PC-3 (cell line): ENCODE results near the gene GNAT2. TPM values are rescaled to one million over a fixed set of nuclear protein-coding genes. Genes with fewer than 3 reads are reported as not detected.

Source experiments
- ATAC-seq: fragments of 200-7000 bp; cut with Tn5 transposase; 2 replicates; pipeline ENCODE4 v1.9.1; 2020; ENCODE audit warnings: mild to moderate bottlenecking, moderate library complexity
- BruUV-seq: library from RNA; stranded (reverse); fragments of 400-500 nt; replicated peaks from 2 replicates; lab custom pipeline; 2021; lab: Mats Ljungman, UMichigan
- CTCF ChIA-PET: fragments of 300-600 bp; sonication (Branson Sonifier 250); formaldehyde crosslinking; loops from one replicate; lab custom pipeline; 2022; ENCODE audit warnings: antibody characterized with exemption; lab: Charles Lee
- POLR2A ChIA-PET: fragments of 300-600 bp; sonication (Branson Sonifier 250); formaldehyde crosslinking; loops from one replicate; lab custom pipeline; 2022; ENCODE audit warnings: antibody characterized with exemption; ENCODE audit not compliant: unreplicated experiment; lab: Charles Lee
- DNase-seq: peaks from one replicate; pipeline ENCODE4 v3.0.0-alpha.2; 2015
- H2AFZ ChIP-seq: fragments of 300-600 bp; sonication (generic); 2 replicates; pipeline ENCODE4 v1.6.0; 2016; ENCODE audit warnings: antibody characterized with exemption, low read length
- H3F3A ChIP-seq: fragments of 300-600 bp; sonication (generic); one replicate; pipeline ENCODE4 v1.6.0; 2017; ENCODE audit warnings: antibody characterized with exemption, low read length, control low read depth, mild to moderate bottlenecking; ENCODE audit not compliant: unreplicated experiment
- H3K27ac ChIP-seq: fragments of 300-600 bp; sonication (generic); 2 replicates; pipeline ENCODE4 v1.5.1; 2016; ENCODE audit warnings: mild to moderate bottlenecking, low read length
- H3K27me3 ChIP-seq: fragments of 300-600 bp; sonication (generic); 2 replicates; pipeline ENCODE4 v1.6.1; 2016; ENCODE audit warnings: low read length, mixed read lengths
- H3K36me3 ChIP-seq: fragments of 300-600 bp; sonication (generic); 2 replicates; pipeline ENCODE4 v1.6.1; 2016; ENCODE audit warnings: low read depth, mixed run types, low read length, mixed read lengths
- H3K4me1 ChIP-seq: fragments of 300-600 bp; sonication (generic); 2 replicates; pipeline ENCODE4 v1.5.1; 2016; ENCODE audit warnings: low read length; ENCODE audit not compliant: insufficient read depth
- H3K4me2 ChIP-seq: fragments of 300-600 bp; sonication (generic); 2 replicates; pipeline ENCODE4 v1.6.0; 2016; ENCODE audit warnings: low read length
- H3K4me3 ChIP-seq: fragments of 300-600 bp; sonication (generic); 2 replicates; pipeline ENCODE4 v1.5.1; 2016; ENCODE audit warnings: mild to moderate bottlenecking, low read length, mixed read lengths
- H3K79me2 ChIP-seq: fragments of 300-600 bp; sonication (generic); 2 replicates; pipeline ENCODE4 v1.6.1; 2017; ENCODE audit warnings: low read length, mixed read lengths
- H3K9ac ChIP-seq: fragments of 300-600 bp; sonication (generic); 2 replicates; pipeline ENCODE4 v1.6.0; 2016; ENCODE audit warnings: mild to moderate bottlenecking, low read length
- H3K9me2 ChIP-seq: fragments of 300-600 bp; sonication (generic); replicated peaks from 2 replicates; pipeline ENCODE4 v1.6.1; 2016; ENCODE audit warnings: mixed run types, low read length, mixed read lengths
- H3K9me3 ChIP-seq: fragments of 300-600 bp; sonication (generic); 2 replicates; pipeline ENCODE4 v1.6.1; 2016; ENCODE audit warnings: low read length, mixed read lengths
- H4K20me1 ChIP-seq: fragments of 300-600 bp; sonication (generic); 2 replicates; pipeline ENCODE4 v1.6.1; 2016; ENCODE audit warnings: low read length, mixed read lengths
- CTCF ChIP-seq: fragments of 300-600 bp; sonication (generic); conservative IDR thresholded peaks from 2 replicates; pipeline ENCODE4 v1.5.1; 2017; ENCODE audit warnings: antibody characterized with exemption, low read depth, mild to moderate bottlenecking, low read length
- EZH2 ChIP-seq: fragments of 300-600 bp; sonication (generic); IDR thresholded peaks from one replicate; pipeline ENCODE4 v1.6.1; 2017; ENCODE audit warnings: antibody characterized with exemption, mild to moderate bottlenecking, low read length; ENCODE audit not compliant: unreplicated experiment
- EZH2phosphoT487 ChIP-seq: fragments of 300-600 bp; sonication (generic); IDR thresholded peaks from 2 replicates; pipeline ENCODE4 v1.6.1; 2018; ENCODE audit warnings: mild to moderate bottlenecking, antibody characterized with exemption, low read length, borderline replicate concordance
- intact Hi-C: fragments of 100-400 bp; cut with micrococcal nuclease; formaldehyde crosslinking; loops from 2 replicates; pipeline ENCODE4 v1.9.0; 2023
- total RNA-seq: library from RNA; depleted of rRNA; stranded (reverse); fragments of >200 nt; gene quantifications from 2 replicates; pipeline ENCODE4 v1.2.3, GENCODE V29; 2014

GNAT2 gene
- total RNA-seq, 1 experiment from 2014 or later: 0.69 TPM

- intact Hi-C loops: no loop called here
- POLR2A ChIA-PET: no interaction called here
- no TSS peak for BruUV-seq
Measured at GRCh38 chr1:109659997-109660690, 40.7 kb upstream of the GNAT2 start.

DNA sequence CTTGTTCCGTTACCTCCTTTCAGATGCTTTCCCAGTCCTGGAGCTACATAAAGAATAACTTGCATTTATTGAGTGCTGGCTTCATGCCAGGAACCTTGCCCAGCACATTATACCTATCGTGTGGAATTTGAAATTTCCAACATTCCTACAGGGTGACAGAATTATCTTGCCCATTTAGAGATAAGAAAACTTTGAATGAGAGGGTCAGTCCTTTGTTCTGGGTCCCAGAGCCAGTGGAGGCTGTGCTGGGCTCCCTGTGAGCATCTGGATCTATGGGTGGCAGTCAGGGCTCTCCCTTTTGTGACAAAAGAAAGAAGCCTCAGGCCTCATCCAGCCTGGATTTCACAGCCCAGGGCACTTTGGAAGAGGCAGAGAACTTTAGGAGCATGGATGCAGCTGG is 39.7 kb upstream of the GNAT2 start:
- BruUV-seq: no TSS peak
- Histone ChIP-seq H3K27me3 (no peaks in the 10 kb centered on the region), H2AFZ (no peak overlapping the region), H3K9me3 (no peaks in the 10 kb centered on the region), H3F3A (no peaks in the 10 kb centered on the region), H3K4me1 (peaks cover 13% of the 10 kb centered on the region), H3K9me2 (no peaks in the 10 kb centered on the region), H3K4me2 (no peak overlapping the region), H4K20me1 (no peaks in the 10 kb centered on the region), H3K4me3 (no peak overlapping the region), H3K36me3 (no peaks in the 10 kb centered on the region), H3K27ac (no peak overlapping the region), H3K79me2 (no peaks in the 10 kb centered on the region), H3K9ac (no peak overlapping the region)
- ChIA-PET POLR2A (no interaction called here), CTCF (no interaction called here)
- DNase-seq (no peak), ATAC-seq (no peak)
- TF ChIP-seq EZH2 (no peak), CTCF (no peak), EZH2phosphoT487 (no peak)
- intact Hi-C loops: no loop called here

More at GRCh38 chr1:109659997-109660690, 40.7 kb upstream of the GNAT2 start:
- CTCF ChIA-PET: no interaction called here
- ATAC-seq (no peak), DNase-seq (no peak)
- Histone ChIP-seq H3K9me3 (no peaks in the 10 kb centered on the region), H3K4me1 (peaks cover 23% of the 10 kb centered on the region), H4K20me1 (no peaks in the 10 kb centered on the region), H3K27ac (no peak overlapping the region), H2AFZ (no peak overlapping the region), H3K36me3 (no peaks in the 10 kb centered on the region), H3K9ac (no peak overlapping the region), H3K79me2 (no peaks in the 10 kb centered on the region), H3K4me3 (no peak overlapping the region), H3K27me3 (no peaks in the 10 kb centered on the region), H3K9me2 (no peaks in the 10 kb centered on the region), H3F3A (no peaks in the 10 kb centered on the region), H3K4me2 (no peak overlapping the region)
- TF ChIP-seq EZH2 (no peak), CTCF (no peak), EZH2phosphoT487 (no peak)

GRCh38 chr1:109658533-109659042 is 39.2 kb upstream of the GNAT2 start:
- no TSS peak for BruUV-seq
- no peaks in the 10 kb centered on the region for H3K9me2 ChIP-seq
- no peak for TF ChIP-seq CTCF
- TF ChIP-seq EZH2phosphoT487: no peak
- no peak for TF ChIP-seq EZH2

More at GRCh38 chr1:109658533-109659042, 39.2 kb upstream of the GNAT2 start:
- H3K4me1 ChIP-seq: peaks cover 9% of the 10 kb centered on the region
- ATAC-seq: no peak
- no peak overlapping the region for H3K27ac ChIP-seq
- no peaks in the 10 kb centered on the region for H3F3A ChIP-seq
- no peak overlapping the region for H3K4me3 ChIP-seq
- DNase-seq: no peak
- H4K20me1 ChIP-seq: no peaks in the 10 kb centered on the region
- no peaks in the 10 kb centered on the region for H3K27me3 ChIP-seq
- H3K9ac ChIP-seq: no peak overlapping the region
- intact Hi-C loops: no loop called here
- H3K4me2 ChIP-seq: no peak overlapping the region
- H3K79me2 ChIP-seq: no peaks in the 10 kb centered on the region
- no peaks in the 10 kb centered on the region for H3K36me3 ChIP-seq
- no peak overlapping the region for H2AFZ ChIP-seq
- POLR2A ChIA-PET: no interaction called here
- H3K9me3 ChIP-seq: no peaks in the 10 kb centered on the region
- CTCF ChIA-PET: no interaction called here
